Nephron (organoid): ENCODE measurements around the gene MVK.

Experiments
- H3K27ac Mint-ChIP-seq, 3 experiments: 2 replicates each; pipeline ENCODE4 v1.8.0; 2020; ENCODE audit warnings: mixed read lengths in 3 of 3, mild to moderate bottlenecking in 2 of 3, moderate library complexity in 1 of 3
- H3K27me3 Mint-ChIP-seq: 2 replicates; pipeline ENCODE4 v1.8.0; 2021; ENCODE audit warnings: low read depth, mild to moderate bottlenecking, moderate library complexity, mixed read lengths
- H3K36me3 Mint-ChIP-seq: 2 replicates; pipeline ENCODE4 v1.8.0; 2020; ENCODE audit warnings: low read depth, mixed read lengths
- H3K4me1 Mint-ChIP-seq: 2 replicates; pipeline ENCODE4 v1.8.0; 2020; ENCODE audit warnings: mixed read lengths
- H3K4me3 Mint-ChIP-seq, 3 experiments: 2 replicates each; pipeline ENCODE4 v1.8.0; 2020; ENCODE audit warnings: mild to moderate bottlenecking in 3 of 3, mixed read lengths in 3 of 3, moderate library complexity in 2 of 3
- H3K9me3 Mint-ChIP-seq: 2 replicates; pipeline ENCODE4 v1.8.0; 2020; ENCODE audit warnings: mixed read lengths
- CTCF ChIP-seq, 3 experiments: fragments of 200-600 bp; sonication (generic); IDR thresholded peaks; one replicate each; pipeline ENCODE4 v1.5.0; 2021; ENCODE audit warnings: antibody characterized with exemption in 3 of 3; ENCODE audit not compliant: unreplicated experiment in 3 of 3

The MVK gene

GRCh38 chr12:109645708-109646107, 72.1 kb downstream of the MVK start:
- no peaks in the 10 kb centered on the region for H3K4me1 Mint-ChIP-seq
- H3K27ac Mint-ChIP-seq: no peak overlapping the region
- H3K9me3 Mint-ChIP-seq: no peaks in the 10 kb centered on the region
- TF ChIP-seq CTCF (IDR thresholded peaks at IDR 0.05; ENCODE audit: unreplicated experiment in 3 of 3): no peak
- H3K4me3 Mint-ChIP-seq: no peak overlapping the region
- no peaks in the 10 kb centered on the region for H3K36me3 Mint-ChIP-seq
- H3K27me3 Mint-ChIP-seq: peaks cover 17% of the 10 kb centered on the region
